Measurements from ENCODE around the gene ANKRD33B. TPM values are rescaled to one million over a fixed set of nuclear protein-coding genes. Genes with fewer than 3 reads are reported as not detected.

Gene ANKRD33B
- total RNA-seq, 4 donors from 2014 or later, result 16.7 to 27.0 (median 24.8) TPM

DNA sequence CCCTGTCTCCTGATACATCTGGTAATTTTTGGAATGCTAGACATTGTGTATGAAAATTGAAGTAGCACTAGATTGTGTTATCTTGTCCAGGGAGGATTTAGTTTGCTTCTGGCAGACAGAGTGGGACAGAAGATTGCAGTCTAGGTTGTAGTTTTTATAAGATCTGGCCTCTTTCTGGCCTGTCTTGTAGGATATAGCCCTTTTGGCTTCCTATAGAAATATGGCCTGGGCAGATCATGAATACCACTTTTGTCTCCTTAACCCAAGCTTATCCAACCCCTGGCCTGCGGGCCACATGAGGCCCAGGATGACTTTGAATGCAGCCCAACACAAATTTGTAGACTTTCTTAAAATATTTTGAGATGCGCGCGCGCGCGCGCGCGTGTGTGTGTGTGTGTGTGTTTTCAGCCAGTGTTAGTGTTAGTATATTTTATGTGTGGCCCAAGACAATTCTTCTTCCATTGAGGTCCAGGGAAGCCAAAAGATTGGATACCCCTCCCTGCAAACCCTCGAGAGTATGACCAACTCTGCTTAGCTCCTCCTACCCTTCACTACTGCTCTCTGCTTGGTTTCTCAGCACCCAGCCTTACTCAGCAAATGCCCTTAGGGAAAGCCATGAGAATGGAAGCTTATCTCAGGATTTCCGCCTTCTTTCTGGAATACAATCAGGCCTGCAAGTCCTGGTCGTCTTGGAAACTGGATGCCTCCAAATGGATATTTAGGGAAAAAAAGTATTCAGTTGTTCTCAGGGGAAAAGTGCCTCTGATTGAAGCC, 26.5 kb downstream of the ANKRD33B start:
- Histone ChIP-seq H3K4me1 (peaks cover 17% of the 10 kb centered on the region), H3K27ac (no peak overlapping the region), H3K36me3 (no peaks in the 10 kb centered on the region), H3K27me3 (no peaks in the 10 kb centered on the region), H3K4me3 (no peak overlapping the region), H3K9me3 (no peaks in the 10 kb centered on the region)
- DNase-seq (ENCODE audit: low spot score in 2 of 2), result no peak
- 67% methylated on average over 11 of the region's 13 CpGs for WGBS
- TF ChIP-seq POLR2A (IDR thresholded peaks at IDR 0.05) (no peak), POLR2AphosphoS5 (IDR thresholded peaks at IDR 0.05) (no peak), EP300 (IDR thresholded peaks at IDR 0.05) (no peak)
- TF ChIP-seq, protein P1, sequence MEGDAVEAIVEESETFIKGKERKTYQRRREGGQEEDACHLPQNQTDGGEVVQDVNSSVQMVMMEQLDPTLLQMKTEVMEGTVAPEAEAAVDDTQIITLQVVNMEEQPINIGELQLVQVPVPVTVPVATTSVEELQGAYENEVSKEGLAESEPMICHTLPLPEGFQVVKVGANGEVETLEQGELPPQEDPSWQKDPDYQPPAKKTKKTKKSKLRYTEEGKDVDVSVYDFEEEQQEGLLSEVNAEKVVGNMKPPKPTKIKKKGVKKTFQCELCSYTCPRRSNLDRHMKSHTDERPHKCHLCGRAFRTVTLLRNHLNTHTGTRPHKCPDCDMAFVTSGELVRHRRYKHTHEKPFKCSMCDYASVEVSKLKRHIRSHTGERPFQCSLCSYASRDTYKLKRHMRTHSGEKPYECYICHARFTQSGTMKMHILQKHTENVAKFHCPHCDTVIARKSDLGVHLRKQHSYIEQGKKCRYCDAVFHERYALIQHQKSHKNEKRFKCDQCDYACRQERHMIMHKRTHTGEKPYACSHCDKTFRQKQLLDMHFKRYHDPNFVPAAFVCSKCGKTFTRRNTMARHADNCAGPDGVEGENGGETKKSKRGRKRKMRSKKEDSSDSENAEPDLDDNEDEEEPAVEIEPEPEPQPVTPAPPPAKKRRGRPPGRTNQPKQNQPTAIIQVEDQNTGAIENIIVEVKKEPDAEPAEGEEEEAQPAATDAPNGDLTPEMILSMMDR (IDR thresholded peaks at IDR 0.05), result no peak

DNA sequence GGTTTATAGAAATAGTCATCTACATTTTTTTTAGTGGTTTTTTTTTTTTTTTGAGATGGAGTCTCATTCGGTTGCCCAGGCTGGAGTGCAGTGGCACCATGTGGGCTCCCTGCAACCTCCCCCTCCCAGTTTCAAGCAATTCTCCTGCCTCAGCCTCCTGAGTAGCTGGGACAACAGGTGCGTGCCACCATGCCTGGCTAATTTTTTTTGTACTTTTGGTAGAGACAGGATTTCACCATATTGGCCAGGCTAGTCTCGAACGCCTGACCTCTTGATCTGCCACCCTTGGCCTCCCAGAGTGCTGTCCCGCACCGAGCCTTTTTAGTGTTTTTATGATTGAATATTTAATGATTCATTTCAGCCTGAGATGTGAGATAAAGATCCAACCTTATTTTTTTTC, 27.3 kb downstream of the ANKRD33B start:
- Histone ChIP-seq H3K9me3 (no peaks in the 10 kb centered on the region), H3K27ac (no peak overlapping the region), H3K27me3 (no peaks in the 10 kb centered on the region), H3K36me3 (no peaks in the 10 kb centered on the region), H3K4me3 (no peak overlapping the region), H3K4me1 (peaks cover 25% of the 10 kb centered on the region)
- WGBS, result 84% methylated on average over 5 of the region's 6 CpGs
- no peak for DNase-seq (ENCODE audit: low spot score in 2 of 2)
- TF ChIP-seq, protein P1 (IDR thresholded peaks at IDR 0.05), result no peak

DNA sequence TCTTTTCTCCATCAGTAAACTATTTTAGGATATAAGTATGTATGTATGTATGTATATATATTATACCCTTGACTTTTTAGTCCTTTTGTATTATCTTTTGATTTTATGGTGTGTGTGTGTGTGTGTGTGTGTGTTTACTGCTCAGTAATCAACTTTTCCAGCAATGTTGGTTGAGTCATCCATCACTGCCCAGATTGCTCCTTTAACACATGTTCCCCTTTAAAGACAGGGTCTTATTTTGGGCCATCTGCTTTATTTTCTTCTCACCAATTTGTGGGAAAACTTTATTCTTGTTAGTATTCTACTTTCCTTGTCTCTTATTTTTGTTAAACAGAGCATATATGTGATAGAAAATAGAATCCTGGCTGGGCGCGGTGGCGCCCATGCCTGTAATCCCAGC, 28.1 kb downstream of the ANKRD33B start:
- no peaks in the 10 kb centered on the region for H3K27me3 ChIP-seq
- DNase-seq (ENCODE audit: low spot score in 2 of 2), result no peak

DNA sequence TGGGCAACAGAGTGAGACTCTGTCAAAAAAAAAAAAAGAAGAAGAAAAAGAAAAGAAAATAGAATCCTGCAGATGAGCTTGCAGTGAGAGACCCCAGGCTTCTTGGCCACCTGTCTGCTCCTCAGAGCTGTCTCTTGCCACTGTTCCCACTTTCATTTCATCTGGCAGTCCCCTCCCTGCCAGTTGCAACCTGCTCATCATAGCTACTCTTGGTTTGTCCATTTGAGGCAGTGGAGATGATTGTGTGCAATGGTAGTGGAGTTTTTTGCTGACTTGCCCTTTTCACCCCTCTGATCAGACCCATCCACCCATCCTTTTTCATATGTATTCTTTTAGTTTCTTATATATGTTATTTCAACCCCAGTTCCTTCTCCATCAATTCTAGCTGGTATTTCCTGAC, 28.7 kb downstream of the ANKRD33B start:
- Histone ChIP-seq H3K4me1 (peaks cover 29% of the 10 kb centered on the region), H3K4me3 (no peak overlapping the region), H3K27me3 (no peaks in the 10 kb centered on the region), H3K9me3 (no peaks in the 10 kb centered on the region), H3K27ac (no peak overlapping the region), H3K36me3 (no peaks in the 10 kb centered on the region)
- no peak for DNase-seq (ENCODE audit: low spot score in 2 of 2)
- no peak for TF ChIP-seq POLR2AphosphoS5 (IDR thresholded peaks at IDR 0.05)
- TF ChIP-seq EP300 (IDR thresholded peaks at IDR 0.05), result no peak
- TF ChIP-seq, protein P1 (IDR thresholded peaks at IDR 0.05), result no peak
- no peak for TF ChIP-seq POLR2A (IDR thresholded peaks at IDR 0.05)

More for the DNA sequence above, 28.1 kb downstream of the ANKRD33B start:
- Histone ChIP-seq H3K9me3 (no peaks in the 10 kb centered on the region), H3K27ac (no peak overlapping the region), H3K36me3 (no peaks in the 10 kb centered on the region), H3K4me1 (peaks cover 29% of the 10 kb centered on the region), H3K4me3 (no peak overlapping the region)
- TF ChIP-seq POLR2A (IDR thresholded peaks at IDR 0.05) (no peak), POLR2AphosphoS5 (IDR thresholded peaks at IDR 0.05) (no peak)
- TF ChIP-seq, protein P1 (IDR thresholded peaks at IDR 0.05), result no peak
- WGBS, result 63% methylated on average over 3 of the region's 3 CpGs

DNA sequence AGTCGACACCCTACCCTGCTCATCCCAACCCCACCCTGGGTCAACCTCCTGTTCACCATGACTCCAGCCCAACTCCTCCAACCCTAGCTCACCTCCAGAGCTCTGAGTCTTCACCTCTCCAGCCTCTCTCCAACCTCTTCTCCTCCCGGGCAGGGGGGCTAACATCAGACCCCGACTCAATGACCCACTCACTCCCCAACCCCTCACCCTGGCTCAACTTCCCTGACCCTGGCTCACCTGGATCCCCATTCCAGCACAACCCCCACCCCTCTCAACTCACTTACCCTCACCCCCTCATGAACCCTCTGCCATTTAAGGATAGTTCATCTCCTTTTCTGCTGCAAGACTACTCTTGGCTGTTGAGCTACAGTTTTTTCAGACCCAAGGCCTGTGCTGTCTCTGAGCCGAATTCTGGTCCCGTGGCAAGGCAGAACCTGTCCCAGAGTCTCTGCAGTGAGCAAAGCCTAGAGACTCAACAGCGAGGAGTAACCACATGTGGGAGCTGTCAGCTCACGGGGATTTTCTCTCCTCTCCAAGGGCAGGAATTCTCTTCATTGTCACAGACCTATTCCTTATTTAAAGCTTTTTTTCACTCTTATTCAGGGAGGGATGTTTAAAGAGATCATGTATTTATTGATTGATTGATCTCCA, 29.8 kb downstream of the ANKRD33B start:
- no peaks in the 10 kb centered on the region for H3K36me3 ChIP-seq
- H3K4me1 ChIP-seq, result peaks cover 31% of the 10 kb centered on the region
- no peak for DNase-seq (ENCODE audit: low spot score in 2 of 2)
- TF ChIP-seq, protein P1 (IDR thresholded peaks at IDR 0.05), result no peak
- TF ChIP-seq POLR2AphosphoS5 (IDR thresholded peaks at IDR 0.05) (no peak), EP300 (IDR thresholded peaks at IDR 0.05) (no peak), POLR2A (IDR thresholded peaks at IDR 0.05) (no peak)
- WGBS, result 67% methylated on average over 7 of the region's 7 CpGs
- no peaks in the 10 kb centered on the region for H3K9me3 ChIP-seq
- H3K27me3 ChIP-seq, result no peaks in the 10 kb centered on the region
- H3K4me3 ChIP-seq, result no peak overlapping the region
- no peak overlapping the region for H3K27ac ChIP-seq

Measured in suprapubic skin (tissue), 4 donors.